ENCODE results near the gene FLRT2. TPM values are rescaled to one million over a fixed set of nuclear protein-coding genes. Genes with fewer than 3 reads are reported as not detected.

Gene FLRT2
- total RNA-seq, 2 donors from 2014 or later, result 6.8 to 59.1 TPM

DNA sequence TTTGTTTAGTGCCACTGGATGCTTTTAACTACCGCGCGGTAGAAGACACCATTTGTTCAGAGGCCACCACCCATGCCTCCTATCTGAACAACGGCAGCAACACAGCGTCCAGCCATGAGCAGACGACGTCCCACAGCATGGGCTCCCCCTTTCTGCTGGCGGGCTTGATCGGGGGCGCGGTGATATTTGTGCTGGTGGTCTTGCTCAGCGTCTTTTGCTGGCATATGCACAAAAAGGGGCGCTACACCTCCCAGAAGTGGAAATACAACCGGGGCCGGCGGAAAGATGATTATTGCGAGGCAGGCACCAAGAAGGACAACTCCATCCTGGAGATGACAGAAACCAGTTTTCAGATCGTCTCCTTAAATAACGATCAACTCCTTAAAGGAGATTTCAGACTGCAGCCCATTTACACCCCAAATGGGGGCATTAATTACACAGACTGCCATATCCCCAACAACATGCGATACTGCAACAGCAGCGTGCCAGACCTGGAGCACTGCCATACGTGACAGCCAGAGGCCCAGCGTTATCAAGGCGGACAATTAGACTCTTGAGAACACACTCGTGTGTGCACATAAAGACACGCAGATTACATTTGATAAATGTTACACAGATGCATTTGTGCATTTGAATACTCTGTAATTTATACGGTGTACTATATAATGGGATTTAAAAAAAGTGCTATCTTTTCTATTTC is 93.2 kb downstream of the FLRT2 start:
- Histone ChIP-seq H3K27me3 (replicated peaks; ENCODE audit: insufficient read depth) (no peaks in the 10 kb centered on the region), H3K4me3 (no peak overlapping the region), H3K36me3 (no peaks in the 10 kb centered on the region), H3K9me3 (no peaks in the 10 kb centered on the region), H3K27ac (no peak overlapping the region), H3K4me1 (replicated peaks) (no peaks in the 10 kb centered on the region)
- WGBS, result 98% methylated on average over 27 of the region's 27 CpGs
- no peak for DNase-seq (ENCODE audit: low spot score)
- no peak for TF ChIP-seq POLR2A (IDR thresholded peaks at IDR 0.05)
- TF ChIP-seq, protein P1, sequence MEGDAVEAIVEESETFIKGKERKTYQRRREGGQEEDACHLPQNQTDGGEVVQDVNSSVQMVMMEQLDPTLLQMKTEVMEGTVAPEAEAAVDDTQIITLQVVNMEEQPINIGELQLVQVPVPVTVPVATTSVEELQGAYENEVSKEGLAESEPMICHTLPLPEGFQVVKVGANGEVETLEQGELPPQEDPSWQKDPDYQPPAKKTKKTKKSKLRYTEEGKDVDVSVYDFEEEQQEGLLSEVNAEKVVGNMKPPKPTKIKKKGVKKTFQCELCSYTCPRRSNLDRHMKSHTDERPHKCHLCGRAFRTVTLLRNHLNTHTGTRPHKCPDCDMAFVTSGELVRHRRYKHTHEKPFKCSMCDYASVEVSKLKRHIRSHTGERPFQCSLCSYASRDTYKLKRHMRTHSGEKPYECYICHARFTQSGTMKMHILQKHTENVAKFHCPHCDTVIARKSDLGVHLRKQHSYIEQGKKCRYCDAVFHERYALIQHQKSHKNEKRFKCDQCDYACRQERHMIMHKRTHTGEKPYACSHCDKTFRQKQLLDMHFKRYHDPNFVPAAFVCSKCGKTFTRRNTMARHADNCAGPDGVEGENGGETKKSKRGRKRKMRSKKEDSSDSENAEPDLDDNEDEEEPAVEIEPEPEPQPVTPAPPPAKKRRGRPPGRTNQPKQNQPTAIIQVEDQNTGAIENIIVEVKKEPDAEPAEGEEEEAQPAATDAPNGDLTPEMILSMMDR (IDR thresholded peaks at IDR 0.05), result no peak
- no peak for TF ChIP-seq POLR2AphosphoS5 (IDR thresholded peaks at IDR 0.05)
- intact Hi-C loops (cut with DNase I), result no loop called here

DNA sequence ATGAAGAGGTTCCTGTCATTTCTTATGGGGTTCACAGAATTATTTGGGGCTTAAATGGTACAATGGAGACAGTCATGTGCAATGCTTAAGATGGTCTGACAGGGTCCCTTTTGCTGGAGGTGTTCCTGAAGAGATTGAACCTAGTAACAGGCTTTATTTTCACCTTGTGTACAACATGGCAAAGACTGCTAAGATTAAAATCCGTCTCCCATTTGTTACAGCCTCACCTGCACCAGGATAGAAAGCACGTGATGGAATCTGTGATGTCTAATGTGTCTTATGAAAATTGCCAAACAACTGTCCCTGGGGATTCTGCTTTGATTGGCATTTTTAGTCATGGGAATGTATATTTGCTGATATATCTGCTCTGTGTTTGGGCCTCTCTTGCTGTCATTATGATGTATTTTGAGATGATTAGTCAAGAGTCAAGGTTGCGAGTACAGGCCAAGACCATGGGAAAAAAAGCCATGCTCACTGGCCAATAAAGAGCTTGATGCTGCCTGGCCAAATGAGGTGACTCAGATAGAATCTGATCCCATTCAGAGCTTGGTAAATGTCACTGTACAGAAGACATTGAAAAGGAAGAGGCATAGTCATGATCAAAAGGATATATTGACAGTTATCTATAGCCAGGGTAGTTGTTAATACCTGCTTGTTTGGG is 96.1 kb downstream of the FLRT2 start:
- Histone ChIP-seq H3K27ac (no peak overlapping the region), H3K4me3 (no peak overlapping the region), H3K9me3 (no peaks in the 10 kb centered on the region), H3K36me3 (no peaks in the 10 kb centered on the region), H3K27me3 (replicated peaks; ENCODE audit: insufficient read depth) (no peaks in the 10 kb centered on the region), H3K4me1 (replicated peaks) (no peaks in the 10 kb centered on the region)
- WGBS, result 88% methylated on average over 3 of the region's 3 CpGs
- no peak for TF ChIP-seq POLR2A (IDR thresholded peaks at IDR 0.05)
- no peak for DNase-seq (ENCODE audit: low spot score)
- intact Hi-C loops (cut with DNase I), result no loop called here

DNA sequence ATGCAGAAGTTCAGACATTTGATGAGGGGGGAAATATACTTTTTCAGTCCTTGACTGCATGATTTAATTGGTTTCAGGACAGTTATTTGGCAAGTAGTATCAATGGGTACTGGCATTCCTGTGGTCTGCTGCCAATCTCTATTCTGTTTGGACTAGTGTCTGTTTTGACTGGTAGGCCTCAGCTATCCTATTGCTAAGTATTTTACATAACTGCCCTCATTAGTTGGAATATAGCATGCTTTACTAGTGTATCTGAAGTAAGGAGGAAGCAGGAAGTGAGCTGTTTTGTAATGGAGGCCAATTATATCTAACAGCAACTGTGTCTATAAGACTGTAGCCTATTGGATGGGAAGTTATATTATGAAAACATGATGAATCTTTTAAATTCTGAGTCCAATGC is 104.3 kb downstream of the FLRT2 start:
- TF ChIP-seq, protein P1 (IDR thresholded peaks at IDR 0.05), result no peak
- TF ChIP-seq POLR2A (IDR thresholded peaks at IDR 0.05) (no peak), POLR2AphosphoS5 (IDR thresholded peaks at IDR 0.05) (no peak)
- no peaks in the 10 kb centered on the region for H3K36me3 ChIP-seq
- H3K27ac ChIP-seq, result no peak overlapping the region
- DNase-seq (ENCODE audit: low spot score), result no peak
- no peak overlapping the region for H3K4me3 ChIP-seq
- no peaks in the 10 kb centered on the region for H3K27me3 ChIP-seq (replicated peaks; ENCODE audit: insufficient read depth)
- no peaks in the 10 kb centered on the region for H3K4me1 ChIP-seq (replicated peaks)
- no peaks in the 10 kb centered on the region for H3K9me3 ChIP-seq
- intact Hi-C loops (cut with DNase I), result no loop called here

DNA sequence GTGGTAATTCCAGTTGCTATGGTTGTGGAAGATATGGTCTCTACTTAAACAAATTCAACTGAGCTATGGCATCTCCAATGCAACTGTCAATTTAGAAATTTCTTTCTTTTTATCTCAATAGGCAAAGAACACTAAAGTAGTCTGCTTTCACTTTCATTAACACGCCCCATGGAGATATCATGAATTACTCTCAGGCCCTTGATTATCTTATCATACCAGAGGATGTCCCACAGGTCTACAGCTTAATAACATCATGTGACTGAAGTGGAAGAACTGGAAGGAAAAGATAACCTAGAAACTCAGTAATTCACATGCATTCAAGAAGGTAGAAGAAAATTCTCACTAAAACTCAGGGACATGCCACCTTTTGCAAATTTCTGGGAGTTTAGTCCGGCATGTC is 114.3 kb downstream of the FLRT2 start:
- Histone ChIP-seq H3K4me1 (replicated peaks) (no peaks in the 10 kb centered on the region), H3K9me3 (no peaks in the 10 kb centered on the region), H3K27ac (no peak overlapping the region), H3K4me3 (no peak overlapping the region), H3K27me3 (replicated peaks; ENCODE audit: insufficient read depth) (no peaks in the 10 kb centered on the region), H3K36me3 (no peaks in the 10 kb centered on the region)
- intact Hi-C loops (cut with DNase I), result no loop called here
- 97% methylated on average over 2 of the region's 2 CpGs for WGBS
- no peak for DNase-seq (ENCODE audit: low spot score)
- TF ChIP-seq, protein P1 (IDR thresholded peaks at IDR 0.05), result no peak
- TF ChIP-seq POLR2A (IDR thresholded peaks at IDR 0.05) (no peak), POLR2AphosphoS5 (IDR thresholded peaks at IDR 0.05) (no peak)

DNA sequence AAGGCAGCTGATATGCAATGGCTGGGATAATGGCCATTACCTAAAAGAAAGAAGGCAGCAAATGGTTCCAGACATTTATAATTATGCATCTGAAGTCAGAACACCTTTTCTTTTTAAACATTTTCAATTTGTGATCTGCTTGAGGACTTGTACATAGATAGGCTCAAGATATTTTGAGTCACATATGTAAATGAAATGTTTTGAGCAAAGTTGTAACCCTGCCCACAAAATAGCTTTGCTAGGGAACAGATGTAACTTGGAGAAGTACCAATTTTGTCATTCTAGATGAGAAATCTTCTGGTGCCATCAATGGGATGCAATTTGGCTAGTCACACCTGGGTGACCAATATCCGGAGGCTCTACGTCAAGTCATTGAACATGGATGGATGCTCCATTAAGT is 123.1 kb downstream of the FLRT2 start:
- DNase-seq (ENCODE audit: low spot score), result no peak
- Histone ChIP-seq H3K27me3 (replicated peaks; ENCODE audit: insufficient read depth) (no peaks in the 10 kb centered on the region), H3K27ac (no peak overlapping the region), H3K9me3 (no peaks in the 10 kb centered on the region), H3K36me3 (no peaks in the 10 kb centered on the region), H3K4me3 (no peak overlapping the region), H3K4me1 (replicated peaks) (no peaks in the 10 kb centered on the region)
- intact Hi-C loops (cut with DNase I), result no loop called here
- TF ChIP-seq POLR2A (IDR thresholded peaks at IDR 0.05) (no peak), POLR2AphosphoS5 (IDR thresholded peaks at IDR 0.05) (no peak)
- TF ChIP-seq, protein P1 (IDR thresholded peaks at IDR 0.05), result no peak
- 96% methylated on average over 2 of the region's 2 CpGs for WGBS
